SU-DHL-6 (cell line): ENCODE results near the gene CAD.

Experiments
- H2AFZ ChIP-seq: fragments of 200-600 bp; sonication (generic); 2 replicates; pipeline ENCODE4 v1.6.1; 2014; ENCODE audit warnings: low read depth, mild to moderate bottlenecking, moderate library complexity, mixed read lengths, antibody characterized with exemption, low read length; ENCODE audit not compliant: severe bottlenecking
- H3F3A ChIP-seq: fragments of 200-600 bp; shearing (Covaris generic); 2 replicates; pipeline ENCODE4 v1.6.0; 2016; ENCODE audit warnings: antibody characterized with exemption, mild to moderate bottlenecking; ENCODE audit not compliant: insufficient read depth
- H3K27ac ChIP-seq: fragments of 200-600 bp; sonication (generic); 2 replicates; pipeline ENCODE4 v1.5.1; 2016; ENCODE audit warnings: low read depth, mild to moderate bottlenecking, low read length, moderate library complexity, mixed read lengths
- H3K27me3 ChIP-seq: fragments of 200-600 bp; sonication (generic), shearing (Covaris generic); 2 replicates; pipeline ENCODE4 v1.6.0; 2014; ENCODE audit warnings: mild to moderate bottlenecking, low read length
- H3K36me3 ChIP-seq: fragments of 200-600 bp; sonication (generic); 2 replicates; pipeline ENCODE4 v1.6.1; 2014; ENCODE audit warnings: mild to moderate bottlenecking, low read length, mixed read lengths
- H3K4me2 ChIP-seq: fragments of 300-600, 200-600 bp; shearing (Covaris generic), sonication (generic); 2 replicates; pipeline ENCODE4 v1.6.0; 2014; ENCODE audit warnings: low read length, low read depth, mild to moderate bottlenecking; ENCODE audit not compliant: poor library complexity, severe bottlenecking
- H3K4me3 ChIP-seq: fragments of 200-600 bp; sonication (generic); 2 replicates; pipeline ENCODE4 v1.5.1; 2014; ENCODE audit warnings: antibody characterized with exemption, low read length, mild to moderate bottlenecking, mixed read lengths; ENCODE audit not compliant: insufficient read depth, poor library complexity, severe bottlenecking
- H3K79me2 ChIP-seq: fragments of 200-600 bp; sonication (generic); 2 replicates; pipeline ENCODE4 v1.6.1; 2014; ENCODE audit warnings: mild to moderate bottlenecking, low read length, moderate library complexity; ENCODE audit not compliant: insufficient read depth
- H3K9ac ChIP-seq: fragments of 200-600 bp; sonication (generic); 2 replicates; pipeline ENCODE4 v1.7.0; 2014; ENCODE audit warnings: mild to moderate bottlenecking, low read length
- H3K9me2 ChIP-seq: fragments of 200-600 bp; sonication (generic); replicated peaks from 2 replicates; pipeline ENCODE4 v1.6.1; 2014; ENCODE audit warnings: low read length; ENCODE audit not compliant: insufficient read depth
- H3K9me3 ChIP-seq: fragments of 200-600 bp; sonication (generic); 2 replicates; pipeline ENCODE4 v1.6.1; 2014; ENCODE audit warnings: low read length, mixed read lengths; ENCODE audit not compliant: insufficient read depth
- H4K20me1 ChIP-seq: fragments of 200-600 bp; sonication (generic); 2 replicates; pipeline ENCODE4 v1.6.1; 2014; ENCODE audit warnings: low read depth, mild to moderate bottlenecking, antibody characterized with exemption, low read length, moderate library complexity, mixed read lengths
- EZH2phosphoT487 ChIP-seq: fragments of 200-600 bp; sonication (generic), shearing (Covaris generic); conservative IDR thresholded peaks from 2 replicates; pipeline ENCODE4 v1.6.1; 2018; ENCODE audit warnings: mild to moderate bottlenecking, antibody characterized with exemption, low read length, moderate library complexity, mixed read lengths
- TF ChIP-seq, protein P1 (sequence below): fragments of 200-600 bp; sonication (generic); IDR thresholded peaks from one replicate; pipeline ENCODE4 v1.5.1; 2017; ENCODE audit warnings: antibody characterized with exemption, mild to moderate bottlenecking, low read length, moderate library complexity; ENCODE audit not compliant: insufficient read depth, poor library complexity, severe bottlenecking

The CAD gene

DNA sequence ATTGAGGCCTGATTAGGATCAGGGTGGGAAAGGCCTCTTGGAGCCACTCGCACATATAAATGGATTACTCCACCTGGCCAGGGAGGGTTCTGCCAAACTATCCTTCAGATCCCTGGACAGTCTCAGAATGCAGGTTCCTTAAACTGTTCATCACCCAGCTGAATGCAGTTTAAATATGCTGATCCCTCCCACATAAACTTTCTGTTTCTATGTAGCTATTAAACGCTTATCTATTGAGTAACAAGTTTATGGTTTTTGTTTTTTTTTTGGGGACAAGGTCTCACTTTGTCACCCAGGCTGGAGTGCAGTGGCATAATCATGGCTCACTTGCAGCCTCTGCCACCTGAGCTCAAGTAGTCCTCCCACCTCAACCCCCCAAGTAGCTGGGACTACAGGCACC, 1.9 kb downstream of the CAD start:
- H3K27me3 ChIP-seq, result no peaks in the 10 kb centered on the region
- peaks cover 10% of the 10 kb centered on the region; the same call in 1 of the 2 replicates for H3F3A ChIP-seq
- peak overlapping the region; percentile 64 for H3K27ac ChIP-seq
- peak overlapping the region; percentile 92 for H3K9ac ChIP-seq
- no peaks in the 10 kb centered on the region for H3K9me2 ChIP-seq
- H2AFZ ChIP-seq, result no peak overlapping the region
- peaks cover 43% of the 10 kb centered on the region for H3K79me2 ChIP-seq
- H3K9me3 ChIP-seq, result no peaks in the 10 kb centered on the region
- H3K36me3 ChIP-seq, result peaks cover 25% of the 10 kb centered on the region
- peak overlapping the region; percentile 70 for H3K4me3 ChIP-seq
- no peak for TF ChIP-seq EZH2phosphoT487
- TF ChIP-seq, protein P1, sequence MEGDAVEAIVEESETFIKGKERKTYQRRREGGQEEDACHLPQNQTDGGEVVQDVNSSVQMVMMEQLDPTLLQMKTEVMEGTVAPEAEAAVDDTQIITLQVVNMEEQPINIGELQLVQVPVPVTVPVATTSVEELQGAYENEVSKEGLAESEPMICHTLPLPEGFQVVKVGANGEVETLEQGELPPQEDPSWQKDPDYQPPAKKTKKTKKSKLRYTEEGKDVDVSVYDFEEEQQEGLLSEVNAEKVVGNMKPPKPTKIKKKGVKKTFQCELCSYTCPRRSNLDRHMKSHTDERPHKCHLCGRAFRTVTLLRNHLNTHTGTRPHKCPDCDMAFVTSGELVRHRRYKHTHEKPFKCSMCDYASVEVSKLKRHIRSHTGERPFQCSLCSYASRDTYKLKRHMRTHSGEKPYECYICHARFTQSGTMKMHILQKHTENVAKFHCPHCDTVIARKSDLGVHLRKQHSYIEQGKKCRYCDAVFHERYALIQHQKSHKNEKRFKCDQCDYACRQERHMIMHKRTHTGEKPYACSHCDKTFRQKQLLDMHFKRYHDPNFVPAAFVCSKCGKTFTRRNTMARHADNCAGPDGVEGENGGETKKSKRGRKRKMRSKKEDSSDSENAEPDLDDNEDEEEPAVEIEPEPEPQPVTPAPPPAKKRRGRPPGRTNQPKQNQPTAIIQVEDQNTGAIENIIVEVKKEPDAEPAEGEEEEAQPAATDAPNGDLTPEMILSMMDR, result no peak
- H4K20me1 ChIP-seq, result no peaks in the 10 kb centered on the region
- peak overlapping the region; percentile 82 for H3K4me2 ChIP-seq

DNA sequence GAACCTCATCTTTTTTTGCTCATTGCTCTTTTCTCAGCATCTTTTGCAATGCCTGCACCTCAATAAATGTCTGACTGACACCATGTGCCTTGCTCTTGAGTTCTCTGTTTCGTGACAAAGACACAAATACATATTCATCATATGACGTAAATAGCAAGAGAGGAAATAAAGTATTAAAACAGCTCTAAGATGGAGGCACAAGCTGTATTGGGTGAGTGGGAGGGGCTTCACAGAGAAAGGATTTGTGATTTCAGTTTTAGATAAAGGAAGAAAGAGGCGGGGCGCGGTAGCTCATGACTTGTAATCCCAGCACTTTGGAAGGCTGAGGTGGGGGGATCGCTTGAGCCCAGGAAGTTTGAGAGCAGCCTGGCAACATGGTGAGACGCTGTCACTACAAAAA, 2.9 kb downstream of the CAD start:
- H3K79me2 ChIP-seq, result peaks cover 43% of the 10 kb centered on the region
- H4K20me1 ChIP-seq, result no peaks in the 10 kb centered on the region
- no peak overlapping the region for H3K9ac ChIP-seq
- H3K9me2 ChIP-seq, result no peaks in the 10 kb centered on the region
- H3K27ac ChIP-seq, result no peak overlapping the region
- TF ChIP-seq, protein P1, result no peak
- no peak for TF ChIP-seq EZH2phosphoT487
- peaks cover 23% of the 10 kb centered on the region for H3K36me3 ChIP-seq
- H3F3A ChIP-seq, result peaks cover 9% of the 10 kb centered on the region; the same call in 1 of the 2 replicates
- no peak overlapping the region for H3K4me3 ChIP-seq
- H3K4me2 ChIP-seq, result no peak overlapping the region
- H3K27me3 ChIP-seq, result no peaks in the 10 kb centered on the region
- H2AFZ ChIP-seq, result no peak overlapping the region
- no peaks in the 10 kb centered on the region for H3K9me3 ChIP-seq

DNA sequence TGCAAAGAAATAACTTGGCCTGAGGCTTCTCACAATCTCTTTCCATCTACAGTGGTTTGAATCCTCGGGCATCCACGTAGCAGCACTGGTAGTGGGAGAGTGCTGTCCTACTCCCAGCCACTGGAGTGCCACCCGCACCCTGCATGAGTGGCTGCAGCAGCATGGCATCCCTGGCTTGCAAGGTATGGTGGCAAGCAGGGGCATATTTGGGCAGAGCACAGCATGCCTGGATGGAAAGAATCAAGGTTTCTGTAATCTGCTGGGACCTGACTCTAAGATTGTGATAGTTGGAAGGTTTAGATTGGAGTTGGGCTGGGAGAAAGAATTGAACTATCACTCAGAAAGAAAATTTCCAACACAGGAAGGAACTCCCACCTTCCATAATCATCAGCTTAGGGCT, 4.0 kb downstream of the CAD start:
- TF ChIP-seq, protein P1, result no peak
- no peak for TF ChIP-seq EZH2phosphoT487
- no peak overlapping the region for H2AFZ ChIP-seq
- H3K4me3 ChIP-seq, result no peak overlapping the region
- no peaks in the 10 kb centered on the region for H4K20me1 ChIP-seq
- peaks cover 43% of the 10 kb centered on the region for H3K79me2 ChIP-seq
- peaks cover 23% of the 10 kb centered on the region for H3K36me3 ChIP-seq
- no peak overlapping the region for H3K9ac ChIP-seq
- H3K9me3 ChIP-seq, result no peaks in the 10 kb centered on the region
- no peak overlapping the region for H3K27ac ChIP-seq
- no peaks in the 10 kb centered on the region for H3K27me3 ChIP-seq
- no peak overlapping the region for H3K4me2 ChIP-seq
- no peaks in the 10 kb centered on the region for H3K9me2 ChIP-seq
- peaks cover 3% of the 10 kb centered on the region; the same call in 1 of the 2 replicates for H3F3A ChIP-seq
